ENCODE results near the gene CSNK2B. TPM values are rescaled to one million over a fixed set of nuclear protein-coding genes. Genes with fewer than 3 reads are reported as not detected.

CSNK2B gene
- total RNA-seq, 1 experiment from 2014 or later = 88.8 TPM

DNA sequence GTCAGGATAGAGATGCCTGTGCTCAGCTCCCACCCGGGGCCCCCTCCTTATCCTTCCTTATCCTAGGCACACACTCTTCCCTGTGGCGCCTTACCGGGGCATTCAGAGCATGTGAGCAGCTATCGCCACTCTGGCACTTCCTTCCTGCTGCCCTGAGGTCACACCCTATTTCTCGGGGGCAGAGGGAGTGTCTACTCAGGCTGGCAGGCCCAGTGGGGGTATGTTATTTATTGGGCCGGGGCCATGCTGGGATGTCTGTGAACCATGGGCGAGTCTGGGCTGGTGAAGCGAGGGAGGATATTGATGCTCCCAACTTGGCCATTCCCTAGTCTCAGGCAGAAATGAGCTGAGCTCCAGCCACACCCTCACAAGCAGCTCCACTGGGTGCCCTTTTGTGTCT, 45.4 kb downstream of the CSNK2B start:
- no peaks in the 10 kb centered on the region for H3K9me3 ChIP-seq
- DNase-seq = no peak
- no peaks in the 10 kb centered on the region for H3K27me3 ChIP-seq
- no peaks in the 10 kb centered on the region for H3K36me3 ChIP-seq
- H3K4me3 ChIP-seq = no peak overlapping the region

GRCh38 chr6:31712296-31712695, 46.4 kb downstream of the CSNK2B start:
- DNase-seq = no peak

GRCh38 chr6:31713465-31713864, 47.6 kb downstream of the CSNK2B start:
- no peaks in the 10 kb centered on the region for H3K36me3 ChIP-seq
- DNase-seq = no peak
- H3K4me3 ChIP-seq = no peak overlapping the region
- no peaks in the 10 kb centered on the region for H3K27me3 ChIP-seq
- H3K9me3 ChIP-seq = no peaks in the 10 kb centered on the region

More at GRCh38 chr6:31712296-31712695, 46.4 kb downstream of the CSNK2B start:
- H3K36me3 ChIP-seq = no peaks in the 10 kb centered on the region
- H3K9me3 ChIP-seq = no peaks in the 10 kb centered on the region
- no peaks in the 10 kb centered on the region for H3K27me3 ChIP-seq
- H3K4me3 ChIP-seq = no peak overlapping the region

DNA sequence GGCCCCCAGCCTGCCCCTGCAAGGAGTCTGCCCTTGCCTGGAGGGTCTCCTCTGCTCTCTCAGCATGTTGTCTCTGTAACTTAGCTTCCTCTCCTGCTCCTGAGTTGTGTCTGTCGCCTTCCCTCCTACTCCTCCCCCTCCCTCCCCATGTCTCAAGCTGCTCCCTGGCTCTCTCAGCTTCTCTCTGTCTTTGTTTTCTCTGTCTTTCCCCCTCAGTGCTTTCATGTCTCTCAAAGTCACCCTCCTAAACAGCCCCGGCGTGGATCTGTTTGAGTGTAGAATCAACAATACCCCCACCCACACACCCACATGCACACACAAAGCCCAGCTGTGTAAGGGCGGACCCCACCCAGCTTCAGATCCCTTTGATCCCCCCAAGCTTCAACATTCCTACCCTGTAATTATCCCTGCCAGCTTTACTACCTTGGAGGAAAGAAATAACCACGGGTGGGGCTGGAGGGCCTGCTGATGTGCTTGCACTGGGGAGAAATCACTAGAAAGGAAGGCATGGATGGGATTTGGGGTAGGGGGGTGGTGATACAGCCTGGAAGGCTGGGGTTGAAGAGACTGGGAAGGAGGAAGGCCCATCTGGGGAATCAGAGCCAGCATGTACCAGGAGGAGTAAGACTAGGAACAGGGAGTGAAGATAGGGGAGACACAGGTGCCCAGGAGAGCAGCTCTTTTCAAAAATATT, 48.3 kb downstream of the CSNK2B start:
- no peaks in the 10 kb centered on the region for H3K27me3 ChIP-seq
- no peak for DNase-seq
- no peaks in the 10 kb centered on the region for H3K36me3 ChIP-seq

DNA sequence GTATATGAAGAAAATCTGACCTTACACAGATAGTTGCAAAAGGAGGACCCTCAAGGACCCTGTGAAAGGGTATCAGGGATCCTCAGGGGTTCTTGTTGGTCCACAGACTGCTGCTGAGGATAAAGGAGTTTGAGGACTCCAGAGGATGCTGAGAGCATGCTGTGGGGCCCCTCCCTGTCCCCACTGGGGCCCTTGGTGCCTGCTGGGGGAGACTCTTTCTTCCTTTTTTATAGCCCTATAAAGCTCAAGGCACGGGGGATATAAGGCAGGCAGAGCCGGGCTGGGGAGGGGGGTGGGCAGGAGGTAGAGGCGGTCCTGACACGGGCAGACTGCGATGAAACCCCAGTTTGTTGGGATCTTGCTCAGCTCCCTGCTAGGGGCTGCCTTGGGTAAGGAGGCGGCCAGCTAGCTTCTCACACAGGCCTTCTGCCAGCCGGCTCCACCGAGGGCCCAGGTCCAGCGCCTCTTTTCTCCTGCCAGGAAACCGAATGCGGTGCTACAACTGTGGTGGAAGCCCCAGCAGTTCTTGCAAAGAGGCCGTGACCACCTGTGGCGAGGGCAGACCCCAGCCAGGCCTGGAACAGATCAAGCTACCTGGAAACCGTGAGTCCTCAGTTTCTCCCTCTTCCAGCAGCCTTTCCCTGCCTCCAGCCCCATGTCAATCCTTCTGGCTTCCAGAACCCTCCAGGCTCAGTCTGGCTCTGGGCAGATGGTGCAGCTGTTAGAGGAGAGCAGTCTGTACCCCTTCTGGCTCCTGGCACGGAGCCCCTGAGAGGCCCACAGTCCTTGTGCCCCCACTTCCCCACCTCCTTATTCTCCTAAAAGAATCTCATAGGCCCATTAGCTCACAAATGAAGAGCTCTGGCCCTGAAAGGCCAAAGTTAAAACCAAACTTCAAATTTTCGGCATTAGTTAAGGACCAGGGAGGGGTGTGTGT, 49.4 kb downstream of the CSNK2B start, which contains the start of gene LY6G6D:
TSS of gene LY6G6D (plus strand) at position 327 of the 937 bp plus-strand sequence. CDS start at position 335, 8 bp downstream.
- H3K27me3 ChIP-seq = no peaks in the 10 kb centered on the region
- no peak within 1 kb of the TSS for H3K4me3 ChIP-seq
- no peaks in the 10 kb centered on the region for H3K36me3 ChIP-seq
- H3K9me3 ChIP-seq = no peaks in the 10 kb centered on the region
- no peak for DNase-seq

More for the DNA sequence above, 48.3 kb downstream of the CSNK2B start:
- no peak overlapping the region for H3K4me3 ChIP-seq
- H3K9me3 ChIP-seq = no peaks in the 10 kb centered on the region

GRCh38 chr6:31717499-31718222, 51.8 kb downstream of the CSNK2B start:
- H3K4me3 ChIP-seq = no peak overlapping the region
- H3K27me3 ChIP-seq = no peaks in the 10 kb centered on the region
- DNase-seq = no peak
- H3K36me3 ChIP-seq = no peaks in the 10 kb centered on the region
- H3K9me3 ChIP-seq = no peaks in the 10 kb centered on the region

- no peaks in the 10 kb centered on the region for H3K9me3 ChIP-seq
- H3K36me3 ChIP-seq = no peaks in the 10 kb centered on the region
- no peak for DNase-seq
- no peak overlapping the region for H3K4me3 ChIP-seq
- no peaks in the 10 kb centered on the region for H3K27me3 ChIP-seq
Observed at GRCh38 chr6:31718265-31718664, 52.4 kb downstream of the CSNK2B start.

GRCh38 chr6:31719001-31719400, 53.1 kb downstream of the CSNK2B start:
- H3K4me3 ChIP-seq = no peak overlapping the region
- no peaks in the 10 kb centered on the region for H3K36me3 ChIP-seq
- no peaks in the 10 kb centered on the region for H3K9me3 ChIP-seq
- no peak for DNase-seq
- H3K27me3 ChIP-seq = no peaks in the 10 kb centered on the region

Other genes starting within 250 kb of the CSNK2B start
- gene MICB, start 167.9 kb upstream of the CSNK2B start, total RNA-seq (2014; rRNA removed; shearing (Covaris generic); ENCODE audit: low replicate concordance) = 13.1 and 17.6 TPM in 2 replicates
- gene MCCD1, start 137.1 kb upstream of the CSNK2B start, total RNA-seq (2014; rRNA removed; shearing (Covaris generic); ENCODE audit: low replicate concordance) = not detected in 2 replicates
- 389 and 536 TPM in 2 replicates for gene DDX39B, start 124.1 kb upstream of the CSNK2B start, total RNA-seq (2014; rRNA removed; shearing (Covaris generic); ENCODE audit: low replicate concordance)
- gene ATP6V1G2, start 119.5 kb upstream of the CSNK2B start, total RNA-seq (2014; rRNA removed; shearing (Covaris generic); ENCODE audit: low replicate concordance) = 2.1 and 3.4 TPM in 2 replicates
- 19.7 and 29.3 TPM in 2 replicates for gene NFKBIL1, start 118.5 kb upstream of the CSNK2B start, total RNA-seq (2014; rRNA removed; shearing (Covaris generic); ENCODE audit: low replicate concordance)
- not detected in 2 replicates for gene LTA, start 93.8 kb upstream of the CSNK2B start, total RNA-seq (2014; rRNA removed; shearing (Covaris generic); ENCODE audit: low replicate concordance)
- not detected in 2 replicates for gene TNF, start 90.5 kb upstream of the CSNK2B start, total RNA-seq (2014; rRNA removed; shearing (Covaris generic); ENCODE audit: low replicate concordance)
- not detected in 2 replicates for gene LTB, start 83.7 kb upstream of the CSNK2B start, total RNA-seq (2014; rRNA removed; shearing (Covaris generic); ENCODE audit: low replicate concordance)
- gene LST1, start 79.8 kb upstream of the CSNK2B start, total RNA-seq (2014; rRNA removed; shearing (Covaris generic); ENCODE audit: low replicate concordance) = not detected in 2 replicates
- not detected in 2 replicates for gene NCR3, start 73.1 kb upstream of the CSNK2B start, total RNA-seq (2014; rRNA removed; shearing (Covaris generic); ENCODE audit: low replicate concordance)
- gene AIF1, start 50.8 kb upstream of the CSNK2B start, total RNA-seq (2014; rRNA removed; shearing (Covaris generic); ENCODE audit: low replicate concordance) = not detected in 2 replicates
- 17.1 and 18.2 TPM in 2 replicates for gene PRRC2A, start 45.4 kb upstream of the CSNK2B start, total RNA-seq (2014; rRNA removed; shearing (Covaris generic); ENCODE audit: low replicate concordance)
- gene BAG6, start 13.4 kb upstream of the CSNK2B start, total RNA-seq (2014; rRNA removed; shearing (Covaris generic); ENCODE audit: low replicate concordance) = 82.2 and 194 TPM in 2 replicates
- gene APOM, start 10.2 kb upstream of the CSNK2B start, total RNA-seq (2014; rRNA removed; shearing (Covaris generic); ENCODE audit: low replicate concordance) = 0.56 TPM in 1 of 2 replicates, not detected in the other
- 5.9 and 6.5 TPM in 2 replicates for gene C6orf47, start 5.3 kb upstream of the CSNK2B start, total RNA-seq (2014; rRNA removed; shearing (Covaris generic); ENCODE audit: low replicate concordance)
- gene GPANK1, start 1.1 kb upstream of the CSNK2B start, total RNA-seq (2014; rRNA removed; shearing (Covaris generic); ENCODE audit: low replicate concordance) = 21.4 and 24.2 TPM in 2 replicates
- gene LY6G5B, start 3.9 kb downstream of the CSNK2B start, total RNA-seq (2014; rRNA removed; shearing (Covaris generic); ENCODE audit: low replicate concordance) = 0.42 and 1.1 TPM in 2 replicates
- gene LY6G5C, start 15.0 kb downstream of the CSNK2B start, total RNA-seq (2014; rRNA removed; shearing (Covaris generic); ENCODE audit: low replicate concordance) = not detected in 2 replicates
- gene ABHD16A, start 37.2 kb downstream of the CSNK2B start, total RNA-seq (2014; rRNA removed; shearing (Covaris generic); ENCODE audit: low replicate concordance) = 19.4 and 43.4 TPM in 2 replicates
- gene LY6G6F, start 40.8 kb downstream of the CSNK2B start, total RNA-seq (2014; rRNA removed; shearing (Covaris generic); ENCODE audit: low replicate concordance) = not detected in 2 replicates
- not detected in 2 replicates for gene LY6G6D, start 49.3 kb downstream of the CSNK2B start, total RNA-seq (2014; rRNA removed; shearing (Covaris generic); ENCODE audit: low replicate concordance)
- not detected in 2 replicates for gene LY6G6C, start 55.7 kb downstream of the CSNK2B start, total RNA-seq (2014; rRNA removed; shearing (Covaris generic); ENCODE audit: low replicate concordance)
- gene MPIG6B, start 57.3 kb downstream of the CSNK2B start, total RNA-seq (2014; rRNA removed; shearing (Covaris generic); ENCODE audit: low replicate concordance) = not detected in 2 replicates
- 24.6 and 31.9 TPM in 2 replicates for gene DDAH2, start 63.2 kb downstream of the CSNK2B start, total RNA-seq (2014; rRNA removed; shearing (Covaris generic); ENCODE audit: low replicate concordance)
- gene CLIC1, start 70.5 kb downstream of the CSNK2B start, total RNA-seq (2014; rRNA removed; shearing (Covaris generic); ENCODE audit: low replicate concordance) = 571 and 764 TPM in 2 replicates
- gene MSH5, start 73.9 kb downstream of the CSNK2B start, total RNA-seq (2014; rRNA removed; shearing (Covaris generic); ENCODE audit: low replicate concordance) = 3.1 and 6.3 TPM in 2 replicates
- 2.5 TPM in 1 of 2 replicates, not detected in the other for gene SAPCD1, start 96.6 kb downstream of the CSNK2B start, total RNA-seq (2014; rRNA removed; shearing (Covaris generic); ENCODE audit: low replicate concordance)
- 0.13 and 0.84 TPM in 2 replicates for gene VWA7, start 111.2 kb downstream of the CSNK2B start, total RNA-seq (2014; rRNA removed; shearing (Covaris generic); ENCODE audit: low replicate concordance)
- gene VARS1, start 129.7 kb downstream of the CSNK2B start, total RNA-seq (2014; rRNA removed; shearing (Covaris generic); ENCODE audit: low replicate concordance) = 58.8 and 107 TPM in 2 replicates
- gene LSM2, start 140.9 kb downstream of the CSNK2B start, total RNA-seq (2014; rRNA removed; shearing (Covaris generic); ENCODE audit: low replicate concordance) = 57.0 and 58.4 TPM in 2 replicates
- gene HSPA1L, start 149.2 kb downstream of the CSNK2B start, total RNA-seq (2014; rRNA removed; shearing (Covaris generic); ENCODE audit: low replicate concordance) = 0.33 and 0.39 TPM in 2 replicates
- 32.5 and 71.8 TPM in 2 replicates for gene HSPA1A, start 149.5 kb downstream of the CSNK2B start, total RNA-seq (2014; rRNA removed; shearing (Covaris generic); ENCODE audit: low replicate concordance)
- gene HSPA1B, start 161.7 kb downstream of the CSNK2B start, total RNA-seq (2014; rRNA removed; shearing (Covaris generic); ENCODE audit: low replicate concordance) = 48.7 and 72.1 TPM in 2 replicates
- gene NEU1, start 196.7 kb downstream of the CSNK2B start, total RNA-seq (2014; rRNA removed; shearing (Covaris generic); ENCODE audit: low replicate concordance) = 11.7 and 14.6 TPM in 2 replicates
- not detected in 2 replicates for gene SLC44A4, start 212.9 kb downstream of the CSNK2B start, total RNA-seq (2014; rRNA removed; shearing (Covaris generic); ENCODE audit: low replicate concordance)
- 30.4 and 38.9 TPM in 2 replicates for gene EHMT2, start 231.6 kb downstream of the CSNK2B start, total RNA-seq (2014; rRNA removed; shearing (Covaris generic); ENCODE audit: low replicate concordance)
- gene ZBTB12, start 236.0 kb downstream of the CSNK2B start, total RNA-seq (2014; rRNA removed; shearing (Covaris generic); ENCODE audit: low replicate concordance) = 0.67 and 9.3 TPM in 2 replicates

Measured in MG63 (cell line).